GM12874 (cell line): ENCODE measurements around the gene RPRD1A.

ENCODE experiments used
- TF ChIP-seq, protein P1 (sequence below): IDR thresholded peaks from 2 replicates; pipeline ENCODE4 v1.5.1; 2011; ENCODE audit warnings: low read depth, mild to moderate bottlenecking, control low read depth, low read length, moderate library complexity; ENCODE audit not compliant: insufficient read depth

Gene RPRD1A

DNA sequence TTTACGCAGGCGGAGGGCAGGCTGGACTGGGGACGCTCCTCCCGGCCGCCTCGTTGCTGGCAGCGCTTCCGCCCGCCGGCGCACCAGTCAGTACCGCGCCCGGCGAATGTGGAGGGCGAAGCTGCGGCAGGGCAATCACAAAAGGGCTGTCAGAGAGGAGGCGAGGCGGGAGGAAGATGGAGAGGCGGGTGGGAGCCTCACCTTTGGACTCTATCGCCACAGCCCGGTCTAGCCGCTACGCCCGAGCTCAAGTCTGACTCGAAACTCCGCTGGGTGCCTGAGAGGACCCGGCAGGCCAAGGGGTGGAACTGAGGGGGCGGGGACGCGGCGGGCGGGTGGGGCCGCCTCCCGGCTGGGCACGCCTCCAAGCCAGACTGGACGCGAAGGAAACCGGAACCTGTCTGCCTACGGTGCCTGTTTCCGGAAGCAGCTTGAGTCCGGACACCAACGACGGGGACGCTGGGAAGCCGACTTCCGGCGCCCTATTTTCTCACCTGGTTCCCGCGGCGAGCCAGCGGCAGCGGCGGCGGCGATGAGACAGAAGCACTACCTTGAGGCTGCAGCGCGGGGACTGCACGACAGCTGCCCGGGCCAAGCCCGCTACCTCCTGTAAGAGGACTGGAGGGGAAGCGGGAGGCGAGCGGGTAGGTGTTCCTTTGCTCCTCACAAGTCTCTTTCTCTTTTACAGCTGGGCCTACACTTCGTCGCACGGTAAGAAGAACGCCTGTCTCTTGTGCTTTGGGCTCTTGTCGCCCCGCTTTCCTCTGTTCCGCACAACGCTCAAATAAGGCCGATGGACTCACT lies 95.0 kb downstream of the RPRD1A start, which contains the start of gene RMP24:
Gene RMP24, plus strand, starts transcription at position 483 of the 804 bp plus-strand sequence.
- TF ChIP-seq, protein P1, sequence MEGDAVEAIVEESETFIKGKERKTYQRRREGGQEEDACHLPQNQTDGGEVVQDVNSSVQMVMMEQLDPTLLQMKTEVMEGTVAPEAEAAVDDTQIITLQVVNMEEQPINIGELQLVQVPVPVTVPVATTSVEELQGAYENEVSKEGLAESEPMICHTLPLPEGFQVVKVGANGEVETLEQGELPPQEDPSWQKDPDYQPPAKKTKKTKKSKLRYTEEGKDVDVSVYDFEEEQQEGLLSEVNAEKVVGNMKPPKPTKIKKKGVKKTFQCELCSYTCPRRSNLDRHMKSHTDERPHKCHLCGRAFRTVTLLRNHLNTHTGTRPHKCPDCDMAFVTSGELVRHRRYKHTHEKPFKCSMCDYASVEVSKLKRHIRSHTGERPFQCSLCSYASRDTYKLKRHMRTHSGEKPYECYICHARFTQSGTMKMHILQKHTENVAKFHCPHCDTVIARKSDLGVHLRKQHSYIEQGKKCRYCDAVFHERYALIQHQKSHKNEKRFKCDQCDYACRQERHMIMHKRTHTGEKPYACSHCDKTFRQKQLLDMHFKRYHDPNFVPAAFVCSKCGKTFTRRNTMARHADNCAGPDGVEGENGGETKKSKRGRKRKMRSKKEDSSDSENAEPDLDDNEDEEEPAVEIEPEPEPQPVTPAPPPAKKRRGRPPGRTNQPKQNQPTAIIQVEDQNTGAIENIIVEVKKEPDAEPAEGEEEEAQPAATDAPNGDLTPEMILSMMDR = no peak

GRCh38 chr18:35971661-35972196 lies 95.6 kb downstream of the RPRD1A start:
- TF ChIP-seq, protein P1 = no peak

DNA sequence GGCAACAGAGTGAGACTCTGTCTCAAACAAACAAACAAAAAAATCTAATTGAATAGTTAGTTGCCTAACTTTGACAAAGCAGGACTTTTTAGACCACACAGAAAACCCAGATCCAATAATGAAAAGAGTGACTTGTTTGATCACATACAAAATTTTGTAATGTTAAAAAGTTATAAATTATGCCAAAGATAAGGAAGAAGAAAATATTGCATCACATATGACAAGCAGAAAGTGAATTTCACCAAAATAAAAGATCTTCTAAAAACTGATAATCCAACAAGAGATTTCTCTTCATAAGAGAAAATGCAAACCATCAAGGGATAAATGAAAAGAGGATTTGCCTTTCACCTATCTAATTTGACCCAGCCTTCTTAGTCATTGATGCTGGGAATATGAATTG lies 97.7 kb downstream of the RPRD1A start:
- TF ChIP-seq, protein P1 = no peak

- TF ChIP-seq, protein P1 = no peak
Measured at GRCh38 chr18:35968278-35968880, 99.0 kb downstream of the RPRD1A start.

DNA sequence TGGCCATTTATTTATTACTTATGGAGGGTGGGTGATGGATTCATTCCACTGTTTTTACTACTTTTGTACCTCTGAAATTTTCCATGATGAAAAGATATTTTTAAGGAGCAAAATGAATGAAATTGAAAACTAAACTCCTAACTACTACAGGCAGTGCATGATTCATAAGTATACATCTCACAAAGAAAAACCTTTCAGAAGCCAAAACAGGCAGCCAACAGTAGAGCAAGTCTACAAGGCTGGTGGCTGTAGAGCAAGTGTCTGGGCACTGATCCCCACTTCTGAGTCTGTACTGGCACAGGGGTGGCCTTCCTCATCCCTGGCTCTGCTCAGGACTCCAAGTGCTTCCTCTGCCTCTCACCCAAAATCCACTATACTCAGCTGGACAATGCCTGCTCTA lies 103.0 kb downstream of the RPRD1A start:
- TF ChIP-seq, protein P1 = no peak

DNA sequence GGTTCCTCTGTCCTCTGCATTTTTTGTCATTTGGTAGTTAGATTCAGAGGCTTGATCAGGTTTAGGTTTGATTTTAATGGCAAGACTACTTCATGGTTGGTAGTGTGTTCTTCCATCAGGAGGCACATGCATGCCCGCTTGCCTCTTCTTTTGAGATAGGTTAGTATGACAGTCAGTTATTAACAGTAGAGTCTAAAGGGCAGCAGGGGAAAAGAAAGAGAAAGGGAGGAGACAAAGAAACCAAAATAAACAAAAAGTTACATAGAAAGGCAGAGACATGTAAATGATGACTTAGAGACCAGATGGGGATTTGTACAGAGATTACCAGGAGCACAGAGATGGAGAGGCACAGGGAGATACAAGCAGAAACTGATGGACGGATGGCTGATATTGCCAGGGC lies 105.0 kb downstream of the RPRD1A start:
- TF ChIP-seq, protein P1 = no peak

DNA sequence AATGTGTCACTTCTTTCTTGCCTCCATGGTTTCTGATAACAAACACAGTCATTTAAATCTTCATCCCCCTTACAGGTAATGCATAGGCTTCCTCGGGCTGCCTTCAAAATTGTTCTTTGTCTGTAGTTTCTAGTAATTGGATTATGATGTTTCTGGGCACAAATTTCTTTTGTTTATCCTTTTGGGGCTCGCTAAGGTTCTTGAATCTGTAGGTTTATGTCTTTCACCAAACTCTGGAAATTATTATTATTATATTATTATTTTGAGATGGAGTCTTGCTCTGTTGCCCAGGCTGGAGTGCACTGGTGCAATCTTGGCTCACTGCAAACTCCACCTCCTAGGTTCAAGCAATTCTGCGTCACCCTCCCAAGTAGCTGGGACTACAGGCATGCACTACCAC lies 111.1 kb downstream of the RPRD1A start:
- TF ChIP-seq, protein P1 = no peak
